ENCODE measurements around the gene MTA2. TPM values are rescaled to one million over a fixed set of nuclear protein-coding genes. Genes with fewer than 3 reads are reported as not detected.
A peak's percentile ranks its signal among the peaks of the same experiment; 100 is the strongest.

MTA2 gene
- 86.3 TPM for total RNA-seq

GRCh38 chr11:62601372-62602140 is at the start of gene MTA2:
Gene MTA2, minus strand, starts transcription at chr11:62601865. Its CDS starts 415 bp downstream, at chr11:62601450.

GRCh38 chr11:62645946-62646824 is 44.5 kb upstream of the MTA2 start, which contains the start of gene GANAB:
Gene GANAB, minus strand, starts transcription at chr11:62646613. Its CDS starts 14 bp downstream, at chr11:62646599.

GRCh38 chr11:62621567-62622470 is 20.2 kb upstream of the MTA2 start, which contains the start of gene B3GAT3:
Gene B3GAT3, minus strand, starts transcription at chr11:62621986. Its CDS starts 39 bp downstream, at chr11:62621947.

GRCh38 chr11:62612366-62613290 is 11.0 kb upstream of the MTA2 start, which contains the start of the genes EML3 and ROM1:
Gene EML3, minus strand, starts transcription at chr11:62612775. Its CDS starts 318 bp downstream, at chr11:62612457.
Gene ROM1, plus strand, starts transcription at chr11:62613257. Its CDS starts 25 bp downstream, at chr11:62613282.

GRCh38 chr11:62591448-62592145 is 10.1 kb downstream of the MTA2 start, which contains the start of gene TUT1:
Gene TUT1, minus strand, starts transcription at chr11:62591523. Its CDS starts 38 bp downstream, at chr11:62591485.

GRCh38 chr11:62573592-62574362 is 27.9 kb downstream of the MTA2 start, which contains the start of gene EEF1G:
Gene EEF1G, minus strand, starts transcription at chr11:62573891. Its CDS starts 49 bp downstream, at chr11:62573842.

GRCh38 chr11:62546244-62546928 is 55.3 kb downstream of the MTA2 start, which contains the start of gene AHNAK:
Gene AHNAK, minus strand, starts transcription at chr11:62546806. Its CDS starts 10,708 bp downstream, at chr11:62536098.

Small RNA genes lying within 50 kb of the gene (small RNA-seq; reads per million reads assigned to genes)
- not detected for gene AP001458.1
- gene EEF1G: not detected
- gene MIR6747: 0.41 reads per million, percentile 42 among the genes with 10 or more reads in this experiment

Other genes with a start within 250 kb of the MTA2 start
- gene SCGB1A1, start 182.8 kb downstream of the MTA2 start, total RNA-seq: not detected
- gene AHNAK, start 55.1 kb downstream of the MTA2 start, total RNA-seq: 27.5 TPM
- 1,289 TPM for gene EEF1G, start 28.0 kb downstream of the MTA2 start, total RNA-seq
- 6.0 TPM for gene TUT1, start 10.3 kb downstream of the MTA2 start, total RNA-seq
- 7.4 TPM for gene EML3, start 10.9 kb upstream of the MTA2 start, total RNA-seq
- gene ROM1, start 11.4 kb upstream of the MTA2 start, total RNA-seq: 2.8 TPM
- 23.5 TPM for gene B3GAT3, start 20.1 kb upstream of the MTA2 start, total RNA-seq
- 84.2 TPM for gene GANAB, start 44.7 kb upstream of the MTA2 start, total RNA-seq
- gene INTS5, start 51.4 kb upstream of the MTA2 start, total RNA-seq: 18.2 TPM
- 24.7 TPM for gene C11orf98, start 63.3 kb upstream of the MTA2 start, total RNA-seq
- 6.0 TPM for gene CSKMT, start 63.4 kb upstream of the MTA2 start, total RNA-seq
- 5.5 TPM for gene UQCC3, start 69.8 kb upstream of the MTA2 start, total RNA-seq
- gene LBHD1, start 70.4 kb upstream of the MTA2 start, total RNA-seq: 3.9 TPM
- gene UBXN1, start 77.2 kb upstream of the MTA2 start, total RNA-seq: 53.3 TPM
- gene LRRN4CL, start 87.7 kb upstream of the MTA2 start, total RNA-seq: 0.46 TPM
- gene BSCL2, start 105.6 kb upstream of the MTA2 start, total RNA-seq: 202 TPM
- 99.7 TPM for gene GNG3, start 105.8 kb upstream of the MTA2 start, total RNA-seq
- gene HNRNPUL2, start 125.6 kb upstream of the MTA2 start, total RNA-seq: 30.7 TPM
- gene TTC9C, start 126.6 kb upstream of the MTA2 start, total RNA-seq: 31.8 TPM
- 16.4 TPM for gene ZBTB3, start 152.3 kb upstream of the MTA2 start, total RNA-seq
- gene POLR2G, start 159.7 kb upstream of the MTA2 start, total RNA-seq: 59.7 TPM
- gene TAF6L, start 169.5 kb upstream of the MTA2 start, total RNA-seq: 11.3 TPM
- gene TMEM179B, start 185.5 kb upstream of the MTA2 start, total RNA-seq: 18.5 TPM
- gene TMEM223, start 190.1 kb upstream of the MTA2 start, total RNA-seq: 17.1 TPM
- 15.9 TPM for gene NXF1, start 203.6 kb upstream of the MTA2 start, total RNA-seq
- gene STX5, start 230.2 kb upstream of the MTA2 start, total RNA-seq: 27.2 TPM
- not detected for gene TEX54, start 231.0 kb upstream of the MTA2 start, total RNA-seq
- gene WDR74, start 237.7 kb upstream of the MTA2 start, total RNA-seq: 27.0 TPM

Measured in diencephalon (tissue), 1 donor.